Measurements from ENCODE around the gene DNAH8.

- TF ChIP-seq TAF1 (IDR thresholded peaks at IDR 0.05; ENCODE audit: borderline replicate concordance, low read depth, low read length) (no peak), POLR2A (IDR thresholded peaks at IDR 0.05; ENCODE audit: low read depth, low read length) (no peak), POLR2AphosphoS5 (IDR thresholded peaks at IDR 0.05; ENCODE audit: low read depth, low read length) (no peak)
Observed at GRCh38 chr6:39061182-39061581, 346.1 kb downstream of the DNAH8 start.

Data from GM12892 (cell line).